ENCODE results near the gene CSTB. TPM values are rescaled to one million over a fixed set of nuclear protein-coding genes. Genes with fewer than 3 reads are reported as not detected.

The CSTB gene
- 84.0 to 98.7 TPM (median 91.0 TPM) in 5 replicates for total RNA-seq (2022; extraction: Qiagen RNA extraction)

DNA sequence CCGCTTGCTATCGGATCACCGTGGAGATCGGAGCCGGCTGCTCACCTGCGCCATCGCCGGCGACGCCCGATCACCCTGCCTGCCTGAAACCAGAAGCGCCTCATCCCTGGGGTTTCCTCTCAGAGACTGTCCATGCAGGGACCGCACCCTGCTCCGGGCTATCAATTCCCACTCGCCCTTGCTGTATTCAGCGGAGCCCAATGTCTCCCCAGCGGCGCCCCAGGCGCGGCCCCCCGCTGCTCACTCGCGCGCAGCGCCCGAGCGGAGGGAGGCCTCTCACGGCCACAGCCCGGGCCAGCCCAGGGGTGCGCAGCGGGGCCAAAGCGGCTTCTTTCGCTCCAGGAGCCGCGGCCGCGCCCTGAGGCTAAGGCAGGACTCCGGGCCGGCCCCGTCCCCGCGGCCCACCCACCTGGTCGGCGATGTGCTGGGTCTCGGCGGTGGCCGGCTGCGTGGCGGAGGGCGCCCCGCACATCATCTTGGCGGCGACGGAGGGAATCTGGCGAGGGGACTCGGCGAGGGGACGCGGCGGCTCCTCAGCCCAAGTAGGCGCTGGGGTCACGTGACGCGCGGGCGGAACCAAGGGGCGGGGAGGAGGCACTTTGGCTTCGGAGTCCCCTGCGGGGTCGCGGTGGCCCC, at the start of gene CSTB:
Gene CSTB (minus strand): TSS at position 514 of the 636 bp plus-strand sequence. CDS start 39 bp downstream, at position 475.

GRCh38 chr21:43789276-43790009, 13.3 kb upstream of the CSTB start, which contains the start of gene RRP1:
TSS of gene RRP1 (plus strand) at chr21:43789577. CDS start at chr21:43789630, 53 bp downstream.

Other genes starting within 250 kb of the CSTB start
- 1.8 to 2.7 TPM (median 1.9 TPM) in 5 replicates for gene HSF2BP, start 116.8 kb downstream of the CSTB start, total RNA-seq (2022; extraction: Qiagen RNA extraction)
- 32.6 to 38.4 TPM (median 35.9 TPM) in 5 replicates for gene RRP1B, start 116.7 kb downstream of the CSTB start, total RNA-seq (2022; extraction: Qiagen RNA extraction)
- 192 to 315 TPM (median 281 TPM) in 5 replicates for gene PDXK, start 57.2 kb downstream of the CSTB start, total RNA-seq (2022; extraction: Qiagen RNA extraction)
- 32.4 to 38.4 TPM (median 35.0 TPM) in 5 replicates for gene RRP1, start 13.3 kb upstream of the CSTB start, total RNA-seq (2022; extraction: Qiagen RNA extraction)
- 18.0 to 26.7 TPM (median 24.3 TPM) in 5 replicates for gene AGPAT3, start 88.9 kb upstream of the CSTB start, total RNA-seq (2022; extraction: Qiagen RNA extraction)
- gene TRAPPC10, start 236.0 kb upstream of the CSTB start, total RNA-seq (2022; extraction: Qiagen RNA extraction): 12.5 to 17.4 TPM (median 15.3 TPM) in 5 replicates

All from A549 treated with CORT108297 at 1 μM for 4 hours (cell line).